Activated CD4-positive, alpha-beta T cell treated with anti-CD3 and anti-CD28 coated beads, Interleukin-10, Interleukin-2, amounts not matched to agents 100 ng/mL and 50 ng/mL, durations not matched to agents 16 hours and 8 hours (primary cell): ENCODE measurements around the gene POU3F3.

Source experiments
- DNase-seq: peaks from one replicate; pipeline ENCODE4 v3.0.0-alpha.2; 2020

POU3F3 gene

DNA sequence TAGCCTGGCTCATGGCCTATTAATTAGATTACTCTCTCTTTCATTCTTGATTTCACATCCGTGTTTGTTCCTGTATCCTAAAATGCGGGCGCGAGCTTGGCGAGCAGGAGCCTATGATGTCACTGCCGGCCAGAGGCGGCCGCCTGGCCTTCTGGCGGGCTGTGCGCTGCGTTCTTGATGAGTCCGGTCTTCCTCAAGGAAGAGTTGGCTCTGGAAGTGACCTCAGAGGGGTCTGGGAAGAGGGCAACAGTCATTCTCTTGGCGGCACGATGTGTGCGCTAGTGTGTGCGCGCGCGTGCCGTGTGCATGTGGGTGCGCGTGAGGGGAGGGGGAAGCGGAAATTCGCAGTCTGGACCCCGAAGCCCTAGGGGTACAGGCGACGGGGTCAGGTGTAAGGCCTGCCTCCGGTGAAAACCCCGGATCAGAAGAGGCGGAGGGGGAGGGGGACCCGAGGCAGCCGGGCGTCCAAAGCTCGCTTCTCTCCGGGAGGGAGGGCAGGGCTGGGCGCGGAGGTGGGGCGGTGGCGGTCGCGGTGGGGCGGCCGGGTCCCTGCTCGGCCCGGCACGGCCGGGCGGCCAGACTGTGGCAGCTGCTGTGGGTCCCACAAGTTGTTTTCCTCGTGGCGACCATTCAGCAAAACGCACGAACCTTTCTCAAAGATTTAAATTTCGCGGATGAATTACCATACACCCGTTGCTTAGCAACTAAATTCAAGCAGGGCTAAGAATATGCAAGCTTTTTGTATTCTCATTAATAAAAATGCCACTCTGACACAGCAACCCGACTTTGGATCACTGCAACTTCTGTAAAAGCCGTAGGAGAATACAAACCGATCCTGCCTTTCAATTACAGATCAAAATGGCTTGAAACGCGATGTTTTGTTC lies 8.4 kb downstream of the POU3F3 start:
- no peak for DNase-seq

DNA sequence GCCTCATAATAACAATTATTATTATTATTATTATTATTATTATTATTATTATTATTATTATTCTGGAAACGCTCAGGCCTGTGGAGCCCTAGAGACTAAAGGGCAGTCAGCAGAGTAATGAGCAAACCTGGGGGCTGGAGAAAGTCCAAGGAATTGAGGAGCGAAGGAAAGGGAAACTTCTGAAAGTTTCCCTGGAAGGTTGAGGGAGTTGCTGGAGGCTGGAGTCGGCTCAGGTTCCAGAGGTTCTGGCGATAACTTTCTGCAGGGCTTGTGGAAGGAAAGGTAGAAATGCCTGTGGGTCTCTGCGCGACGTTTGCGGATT lies 9.2 kb downstream of the POU3F3 start:
- no peak for DNase-seq

DNA sequence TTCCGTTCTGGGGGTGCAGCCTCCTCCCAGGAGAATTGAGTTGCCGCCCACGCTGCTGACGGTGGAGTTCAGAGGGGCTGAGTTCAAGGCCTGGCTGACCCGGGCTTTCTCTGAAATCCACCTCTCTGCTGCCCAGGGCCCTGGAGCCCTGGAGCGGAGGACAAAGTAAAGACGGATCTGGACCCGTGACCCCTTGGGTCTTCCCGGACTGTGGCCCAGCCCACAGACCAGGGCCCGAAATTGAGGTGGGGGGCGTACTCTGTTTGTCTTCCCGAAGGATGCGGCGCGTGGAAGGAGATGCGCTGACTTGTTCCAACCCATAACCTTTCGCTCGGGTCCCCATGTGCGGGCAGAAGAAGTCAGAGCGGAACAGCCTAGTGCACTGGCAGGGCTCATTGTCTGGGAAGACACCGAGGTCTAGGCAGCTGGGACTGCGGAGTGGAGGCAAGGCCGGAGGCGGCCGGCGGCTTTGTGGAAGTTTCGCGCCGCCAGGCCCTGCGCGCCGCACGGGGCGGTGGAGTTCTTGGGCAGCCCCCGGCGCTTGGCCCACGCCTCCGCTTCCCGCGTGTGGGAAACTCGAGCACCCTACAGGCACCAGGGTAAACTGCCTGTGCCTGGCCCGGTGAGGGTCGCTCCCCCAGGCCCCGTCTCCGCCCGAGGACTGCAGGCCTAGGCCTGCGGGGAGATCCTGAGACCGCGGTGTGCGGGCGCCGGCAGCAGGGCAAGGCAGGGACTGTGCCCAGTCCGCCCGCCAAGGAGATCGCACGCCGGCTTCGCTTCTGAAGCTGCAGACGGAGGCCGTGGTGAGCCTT lies 9.8 kb downstream of the POU3F3 start:
- DNase-seq, result no peak

DNA sequence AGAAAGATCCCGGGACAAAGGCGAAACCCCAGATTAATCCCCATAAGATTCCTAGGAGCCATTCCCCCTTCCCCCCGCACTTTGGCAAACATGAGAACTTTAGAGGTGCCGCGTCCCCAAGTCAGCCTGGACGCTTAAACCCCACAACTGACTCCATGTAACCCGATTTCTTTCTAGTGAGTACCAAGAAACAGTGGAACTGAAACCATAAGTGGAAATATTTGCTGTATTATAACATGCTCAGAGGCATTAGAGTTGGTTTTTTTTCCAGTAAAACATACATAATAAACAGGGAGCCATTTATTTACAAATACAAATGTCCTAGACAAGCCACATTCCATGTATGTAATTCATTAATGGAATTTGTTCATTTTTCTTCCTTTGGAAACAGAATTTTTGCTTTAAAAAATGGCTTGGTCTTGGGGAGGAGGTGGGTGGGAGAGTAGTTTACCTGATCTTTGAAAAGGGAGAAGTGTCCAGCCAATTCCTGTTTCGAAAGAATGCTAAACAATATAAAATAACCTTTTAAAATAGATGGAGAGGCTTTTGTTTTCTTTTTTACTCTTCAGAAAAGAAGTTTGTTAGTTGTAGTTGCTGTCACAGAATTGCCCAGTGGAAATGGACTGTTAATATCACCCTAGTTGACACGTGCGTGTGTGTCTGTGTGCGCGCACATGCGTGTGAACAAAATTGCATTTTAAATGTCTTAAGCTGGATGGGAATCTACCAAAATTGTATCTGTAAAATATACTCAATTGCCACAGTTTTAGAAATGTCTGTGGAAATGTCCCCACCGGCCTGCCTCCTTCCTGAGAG lies 10.6 kb downstream of the POU3F3 start:
- no peak for DNase-seq

DNA sequence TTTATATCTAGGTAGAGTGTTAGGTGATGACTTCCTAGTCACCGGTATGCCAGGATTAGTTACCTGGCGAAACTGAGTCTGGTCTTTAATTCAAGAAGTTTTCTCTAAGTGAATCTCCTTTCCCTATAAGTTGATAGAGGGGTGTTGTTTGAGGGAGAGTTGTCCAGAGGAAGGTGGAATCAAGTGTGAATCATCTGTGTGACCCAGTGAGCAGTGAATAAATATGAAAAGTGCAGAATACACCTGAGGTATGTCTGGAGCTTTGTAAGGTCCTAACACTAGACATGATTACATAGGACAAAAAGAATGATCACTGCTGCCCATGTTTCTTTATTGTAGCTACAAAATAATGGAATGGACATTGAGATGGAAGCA lies 11.2 kb downstream of the POU3F3 start:
- no peak for DNase-seq

DNA sequence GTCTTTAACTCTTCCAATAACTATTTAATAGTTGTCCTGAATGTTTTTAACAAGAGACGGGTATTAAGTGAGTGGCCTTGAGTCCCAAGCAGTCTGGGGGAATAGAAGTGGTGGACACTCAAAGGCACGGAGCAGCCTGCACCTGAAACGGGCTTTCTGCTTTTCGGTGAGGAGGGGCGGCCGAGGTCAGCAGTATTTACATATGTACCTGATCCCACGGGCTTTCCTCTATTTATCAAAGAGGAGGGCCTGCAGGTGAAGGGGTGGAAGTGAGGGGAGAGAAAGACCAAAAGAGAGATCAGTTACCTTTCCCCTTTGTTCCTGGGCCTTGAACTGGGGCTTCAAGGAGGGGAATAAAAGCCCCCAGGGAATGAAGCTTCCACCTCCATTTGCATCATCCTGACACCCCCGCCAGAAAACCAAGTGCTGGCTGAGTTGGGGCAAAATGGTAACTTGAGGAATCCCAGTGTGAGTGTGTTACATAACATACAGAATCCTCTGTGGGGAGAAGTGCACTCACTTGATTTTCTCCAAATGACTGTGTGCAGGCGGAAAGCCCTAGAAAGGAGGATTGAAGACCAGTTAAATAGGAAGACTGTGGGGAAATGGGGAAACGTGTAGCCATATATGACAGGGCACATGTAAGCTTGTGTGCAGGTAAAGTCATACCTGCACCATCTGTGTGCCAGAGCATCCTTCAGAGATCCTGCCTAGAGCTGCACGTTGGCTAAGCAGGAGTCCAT lies 12.4 kb downstream of the POU3F3 start:
- no peak for DNase-seq

DNA sequence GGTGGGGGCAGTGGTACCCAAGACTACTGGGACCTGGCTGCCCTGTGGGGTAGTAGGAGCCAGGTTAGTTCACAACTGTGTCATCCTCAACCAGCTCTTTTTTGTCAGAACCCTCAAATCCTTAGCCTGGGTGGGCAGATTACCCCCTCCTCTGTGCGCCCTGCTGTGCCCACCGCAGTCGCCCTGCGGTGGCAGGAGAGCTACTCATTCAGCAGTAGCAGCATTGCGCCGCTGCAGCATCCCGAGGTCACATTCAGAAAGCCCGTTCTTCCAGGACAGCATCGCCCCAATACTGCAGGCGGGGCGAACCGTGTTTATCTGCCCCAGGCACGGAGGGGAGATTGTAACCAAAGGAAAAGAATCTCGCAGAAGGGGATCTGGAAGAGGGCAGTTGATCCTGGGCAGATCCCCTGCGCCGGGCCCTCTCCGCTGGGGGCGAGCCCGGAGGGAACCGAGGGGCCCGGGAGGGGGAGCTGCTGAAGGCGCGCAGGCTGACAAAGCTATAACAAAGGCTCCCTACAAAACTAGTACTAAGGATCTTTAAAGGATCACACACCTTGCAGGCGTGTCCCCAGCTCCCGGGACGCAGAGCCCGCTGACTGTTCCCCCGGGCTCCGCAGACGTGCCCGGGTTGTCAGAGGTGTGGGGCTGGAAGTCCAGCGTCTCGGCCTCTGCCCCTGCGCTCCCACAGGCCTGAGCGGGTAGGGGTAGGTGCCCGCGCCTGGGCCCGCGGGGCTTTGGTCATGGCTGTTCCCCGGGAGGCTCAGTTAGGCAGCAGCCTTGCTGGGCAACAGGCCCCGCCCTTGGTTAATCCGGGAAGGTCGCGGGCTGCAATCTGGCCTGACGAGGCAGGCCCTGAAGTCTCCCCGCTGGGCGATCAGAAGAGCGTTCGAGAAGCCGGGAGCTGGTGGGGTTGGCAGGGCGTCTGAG lies 13.2 kb downstream of the POU3F3 start:
- no peak for DNase-seq

DNA sequence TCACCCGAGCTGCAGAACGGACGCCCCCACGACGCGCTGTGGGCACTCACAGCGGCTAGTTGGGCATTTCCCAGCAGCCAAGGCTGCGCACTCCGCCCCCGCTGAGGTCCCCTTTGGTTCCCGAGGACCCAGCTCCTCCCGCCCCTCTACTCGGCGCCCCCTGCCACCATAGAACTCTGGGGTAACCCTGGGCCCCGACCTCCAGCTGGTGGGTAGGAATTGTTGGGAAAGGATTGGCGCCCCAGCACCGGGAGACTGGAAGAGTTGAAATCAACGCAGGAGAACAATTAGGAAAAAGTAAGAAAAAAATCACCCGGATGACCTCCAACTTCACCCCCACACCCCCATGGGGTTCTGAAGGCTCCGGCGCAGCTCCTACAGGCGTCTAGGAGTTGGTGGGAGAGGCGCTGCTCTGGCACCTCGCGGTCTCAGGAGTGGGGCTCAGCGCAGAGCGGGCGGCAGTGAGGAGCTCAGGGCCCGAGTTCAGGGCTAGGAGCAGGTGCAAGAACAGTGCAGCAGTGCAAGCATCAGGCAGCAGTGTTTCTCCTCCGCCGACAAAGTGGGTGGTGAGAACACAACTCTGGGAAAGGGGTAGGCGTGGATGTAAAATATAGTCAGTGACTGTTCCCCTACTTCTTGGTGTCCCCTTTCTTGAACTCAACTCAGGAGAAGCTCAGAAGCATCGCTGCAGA lies 14.0 kb downstream of the POU3F3 start:
- DNase-seq, result no peak

DNA sequence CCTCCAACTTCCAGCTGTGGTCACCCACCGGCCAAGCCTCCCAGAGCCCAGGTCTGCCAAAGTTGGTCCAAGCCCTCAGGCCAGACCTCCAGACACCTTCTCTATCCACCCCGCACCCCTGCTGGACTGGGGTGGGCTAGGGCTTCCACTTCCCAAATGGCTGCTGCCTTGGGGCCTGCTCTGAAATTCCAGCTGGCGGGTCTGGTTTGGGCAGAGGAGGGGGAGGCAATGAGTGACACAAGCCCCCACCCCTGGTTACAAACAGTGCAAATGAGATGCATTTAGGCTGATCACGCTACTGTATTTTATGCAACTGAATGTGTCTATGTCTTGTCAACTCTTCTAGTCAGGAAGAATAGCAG lies 14.6 kb downstream of the POU3F3 start:
- DNase-seq, result no peak

DNA sequence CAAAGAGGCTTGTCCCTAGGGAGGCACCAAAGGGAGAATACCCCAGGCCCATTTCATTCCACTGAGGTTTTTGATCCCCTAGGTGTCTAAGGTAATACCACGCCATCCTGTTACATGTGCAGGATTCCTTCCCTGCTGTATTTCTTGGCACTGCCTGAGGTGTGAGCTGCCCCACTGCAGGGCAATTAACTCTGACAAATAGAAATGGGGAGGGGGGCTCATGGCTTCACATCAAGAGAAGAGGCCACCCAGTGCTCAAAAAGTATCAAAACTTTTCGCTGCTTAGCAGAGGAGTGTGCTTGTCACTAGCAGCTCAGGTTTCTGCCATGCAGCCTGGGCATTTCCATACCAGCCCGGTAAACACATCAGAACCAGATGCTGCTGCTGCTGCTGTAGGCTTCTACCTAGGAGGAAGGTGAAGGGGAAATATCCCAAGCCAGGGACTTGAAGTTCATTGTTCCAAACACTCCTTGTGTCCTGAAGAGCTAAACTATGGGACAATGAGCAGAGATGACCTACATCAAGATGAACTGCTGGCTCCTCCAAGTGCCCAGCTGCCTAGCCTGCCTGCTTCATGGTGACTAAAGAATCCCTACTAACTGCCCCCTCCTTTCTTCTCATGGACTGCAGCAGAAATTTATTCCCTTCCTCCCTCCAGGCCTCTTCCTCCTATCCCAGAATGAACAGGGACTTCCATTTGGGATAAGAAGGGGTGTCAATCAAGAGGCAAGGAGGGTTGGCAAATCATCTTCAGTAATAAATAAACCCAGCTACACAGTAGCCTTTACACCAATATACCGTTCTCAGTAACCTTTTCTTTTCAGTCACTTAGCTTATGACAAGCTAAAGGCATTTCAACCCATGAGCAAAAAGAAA lies 16.4 kb downstream of the POU3F3 start:
- DNase-seq, result no peak

DNA sequence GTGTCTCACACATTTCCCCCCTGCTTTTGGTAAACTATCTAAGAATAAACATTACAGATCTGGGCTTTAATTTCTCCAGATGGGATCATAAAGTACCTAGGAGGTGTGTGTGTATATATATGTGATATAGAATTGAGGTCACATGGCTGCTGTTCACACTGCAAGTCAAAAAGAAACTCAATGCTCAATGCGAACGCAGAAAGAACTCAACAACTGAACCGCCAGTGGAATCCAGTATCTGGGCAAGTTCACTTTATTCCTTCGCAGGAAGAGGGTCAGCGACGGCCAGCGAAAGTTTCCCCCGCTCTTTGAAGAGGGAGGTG lies 17.7 kb downstream of the POU3F3 start:
- no peak for DNase-seq

DNA sequence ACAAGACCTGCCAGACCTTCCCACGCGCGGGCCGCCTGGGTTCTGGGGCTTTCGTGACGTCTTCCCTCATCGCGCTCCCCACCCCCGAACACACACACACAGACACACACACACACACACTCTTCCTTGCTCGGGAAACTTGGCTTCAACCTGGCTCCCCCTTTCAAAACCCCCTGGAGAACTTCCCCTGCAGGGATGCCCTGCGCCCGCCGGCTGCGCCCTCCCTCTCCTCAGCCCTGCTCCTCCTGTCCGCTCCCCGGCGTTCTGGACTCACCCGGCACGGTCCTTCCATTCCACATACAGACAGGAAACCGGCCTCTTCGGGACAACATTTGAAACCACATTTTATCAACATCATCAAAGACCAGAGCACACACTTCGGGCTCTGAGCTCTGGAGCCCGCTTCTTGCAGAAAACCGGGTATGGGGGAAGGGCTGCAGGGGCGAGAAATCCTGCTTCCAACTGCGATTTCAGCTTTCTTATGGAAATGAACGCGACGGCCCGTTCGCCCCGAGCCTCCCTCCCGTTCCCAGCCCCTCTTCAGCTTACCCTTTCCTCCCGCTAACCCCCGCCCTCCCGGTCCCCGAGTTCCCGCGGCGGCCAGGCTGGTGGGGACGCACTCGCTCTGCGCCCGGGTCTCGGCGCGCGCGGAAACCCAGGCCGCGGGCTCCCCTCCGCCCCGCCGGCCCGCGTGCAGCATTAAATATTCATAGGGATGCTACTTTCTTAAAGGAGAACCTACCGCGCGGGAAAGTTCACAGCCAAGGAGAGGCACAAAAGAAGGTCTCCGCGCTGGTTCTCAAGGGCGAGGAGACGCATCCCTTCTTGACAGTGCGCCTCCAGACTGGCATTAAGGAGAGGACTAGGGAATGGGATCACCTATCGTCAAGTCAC lies 18.3 kb downstream of the POU3F3 start:
- no peak for DNase-seq

DNA sequence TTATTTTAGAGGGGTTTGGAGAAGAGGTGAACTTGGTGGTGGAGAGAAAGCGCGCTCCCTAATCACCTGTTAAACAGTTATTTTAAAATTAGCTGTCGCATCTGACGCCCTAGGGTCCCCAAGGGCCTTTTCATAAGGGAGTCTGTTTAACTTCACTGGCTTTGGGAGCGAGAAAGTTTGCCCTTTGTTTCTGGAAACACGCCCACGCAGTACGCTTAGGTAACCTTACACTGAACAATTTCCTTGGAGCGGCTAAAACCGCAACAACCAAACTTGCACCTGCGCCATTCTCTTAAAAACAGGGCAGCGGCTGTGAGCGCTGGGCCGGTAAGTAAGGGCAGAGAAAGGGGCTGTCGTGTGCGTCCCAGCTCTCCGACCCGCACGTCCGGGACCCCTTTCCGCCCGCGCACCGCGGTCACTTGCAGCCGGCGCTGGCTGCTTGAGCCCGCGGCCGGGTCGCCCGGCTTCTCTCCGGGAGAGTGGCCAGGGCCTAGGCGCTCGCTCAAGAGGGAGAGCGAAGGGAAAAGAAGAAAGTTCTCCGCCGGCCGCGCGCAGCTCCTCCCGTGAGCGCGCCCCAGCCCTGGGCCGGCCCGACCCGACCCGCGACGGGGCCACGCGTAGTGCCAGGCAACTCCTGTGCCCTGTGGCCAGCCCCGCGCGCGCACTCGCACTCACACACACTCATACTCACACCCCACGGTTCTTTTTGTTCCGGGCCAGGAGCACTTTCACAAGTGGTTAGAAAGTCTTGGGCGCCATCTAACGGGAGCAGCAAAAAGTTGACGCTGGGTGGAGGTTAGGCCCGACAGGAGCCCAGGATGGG lies 19.2 kb downstream of the POU3F3 start:
- DNase-seq, result peak; percentile 70

DNA sequence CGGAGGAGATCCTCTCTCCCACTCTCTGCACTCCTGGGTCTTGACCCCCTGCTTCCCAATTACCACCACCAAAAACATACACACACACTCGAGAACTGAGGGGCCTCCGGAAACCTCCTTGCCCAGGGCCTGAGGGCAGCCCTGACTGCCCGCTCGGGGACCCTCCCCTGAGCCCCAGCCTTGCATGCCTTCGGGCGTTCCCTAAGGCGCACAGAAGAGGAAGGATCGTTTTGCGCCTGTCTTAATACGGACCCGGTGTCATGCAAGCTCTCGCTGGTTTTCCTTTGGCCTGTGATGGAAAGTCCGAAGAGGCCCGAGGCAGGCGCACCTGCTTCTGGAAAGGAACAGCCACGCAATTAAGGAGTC lies 19.8 kb downstream of the POU3F3 start:
- no peak for DNase-seq

DNA sequence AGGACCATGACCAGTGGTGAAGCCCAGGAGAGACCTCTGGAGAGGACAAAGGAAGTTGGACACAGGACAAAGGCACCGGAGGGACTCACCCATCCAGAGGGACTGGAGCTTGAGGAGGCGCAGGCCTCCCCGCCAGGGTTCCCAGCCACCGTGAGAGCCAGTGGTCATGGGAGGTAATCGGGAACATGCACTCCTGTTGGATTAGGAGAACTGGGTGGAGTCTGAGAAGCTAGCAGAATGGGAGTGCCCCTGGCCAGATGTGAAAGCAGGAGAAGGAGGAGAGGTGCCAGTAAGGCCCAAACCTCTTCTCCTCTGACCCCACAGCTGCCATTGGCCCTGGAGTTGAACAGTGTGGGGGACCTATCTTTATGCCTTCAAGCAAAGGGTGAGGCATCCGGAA lies 20.3 kb downstream of the POU3F3 start:
- DNase-seq, result no peak

DNA sequence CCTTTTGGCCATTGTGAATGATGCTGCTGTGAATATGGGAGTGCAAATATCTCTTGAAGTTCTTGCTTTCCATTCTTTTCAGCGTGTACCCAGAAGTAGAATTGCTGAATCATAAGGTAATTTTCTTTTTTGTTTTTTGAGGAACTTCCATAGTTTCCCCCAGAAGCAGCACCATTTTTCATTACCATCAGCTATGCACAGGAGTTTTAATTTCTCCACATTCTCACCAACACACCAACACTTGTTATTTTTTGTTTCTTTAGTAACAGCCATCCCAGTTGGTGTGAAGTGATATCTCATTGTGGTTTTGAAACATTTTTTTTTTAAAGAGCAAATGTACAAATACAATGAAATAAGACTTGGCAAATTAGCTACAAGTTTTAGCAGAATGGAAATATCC lies 21.3 kb downstream of the POU3F3 start:
- no peak for DNase-seq

DNA sequence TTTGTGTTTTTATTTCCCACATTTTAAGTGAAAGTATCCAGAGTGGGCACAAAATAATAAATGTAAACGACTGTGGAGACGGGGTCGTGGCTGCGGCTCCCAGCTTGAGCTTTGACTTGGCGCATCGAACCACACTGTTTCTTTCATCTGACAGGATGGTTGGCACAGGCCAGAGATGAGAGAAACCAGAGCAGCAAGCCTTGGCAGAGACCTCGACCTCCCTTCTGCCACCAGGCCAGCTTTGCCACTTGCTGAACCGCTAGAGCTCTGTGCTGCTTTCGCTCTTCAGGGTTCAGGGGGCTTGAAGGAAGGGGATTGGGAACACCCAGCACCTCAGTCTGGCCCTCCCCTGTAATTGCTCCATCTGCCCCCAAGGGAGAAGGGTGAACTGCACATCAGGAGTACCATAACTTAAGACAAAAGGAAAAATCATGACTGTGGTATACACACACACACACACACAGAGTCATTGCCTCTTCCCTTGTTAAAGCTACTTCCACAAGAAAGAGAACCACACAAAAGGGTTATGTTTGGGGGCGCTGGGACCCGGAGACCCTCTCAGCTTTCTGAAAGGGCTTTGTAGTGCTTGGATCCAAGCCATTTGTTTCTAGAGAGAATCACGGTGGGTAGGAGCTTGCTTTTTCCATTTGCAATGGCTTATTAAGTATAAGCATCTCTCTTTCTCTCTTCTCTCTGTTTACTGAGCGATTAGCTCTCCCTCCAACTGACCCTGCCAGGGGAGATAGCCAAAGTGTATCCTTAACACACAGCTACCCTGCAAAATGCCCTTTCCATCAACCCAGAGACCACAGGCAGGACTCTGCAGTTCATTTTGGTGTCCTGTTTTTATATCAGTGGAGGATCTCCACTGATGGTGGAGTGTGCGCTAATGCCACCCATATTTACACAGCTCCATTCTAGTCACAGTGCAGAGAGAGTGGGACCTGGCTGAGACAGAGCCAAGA lies 23.0 kb downstream of the POU3F3 start:
- no peak for DNase-seq
